ENCODE results near the gene NETO1.

NETO1 gene

GRCh38 chr18:72727038-72727655, 140.6 kb downstream of the NETO1 start:
- no peak for DNase-seq

- DNase-seq: no peak
Observed at GRCh38 chr18:72726201-72726600, 141.6 kb downstream of the NETO1 start.

GRCh38 chr18:72721330-72721729, 146.5 kb downstream of the NETO1 start:
- no peak for DNase-seq

GRCh38 chr18:72720116-72720515, 147.7 kb downstream of the NETO1 start:
- DNase-seq: no peak

GRCh38 chr18:72704202-72704601, 163.6 kb downstream of the NETO1 start:
- DNase-seq: no peak

GRCh38 chr18:72700961-72701710, 166.7 kb downstream of the NETO1 start:
- DNase-seq: no peak

- DNase-seq: no peak
Observed at GRCh38 chr18:72697706-72698105, 170.1 kb downstream of the NETO1 start.

GRCh38 chr18:72692595-72692994, 175.2 kb downstream of the NETO1 start:
- no peak for DNase-seq
